Forelimb muscle (tissue), 1 donor: ENCODE measurements around the gene MAGEA8. TPM values are rescaled to one million over a fixed set of nuclear protein-coding genes. Genes with fewer than 3 reads are reported as not detected.
"Not testable (repeated sequence)": the region's sequence is repeated elsewhere in the genome, so short reads cannot be mapped to it uniquely, and the experiment has no call there.

Experiments used
- DNase-seq: peaks from one replicate; pipeline ENCODE4 v3.0.0-alpha.2; 2013; ENCODE audit warnings: low read depth
- polyA plus RNA-seq: library from polyadenylated mRNA; unstranded; fragments of 120-200 nt; gene quantifications from one replicate; pipeline ENCODE4 v1.2.1, GENCODE V29; 2013; ENCODE audit not compliant: insufficient read length

Gene MAGEA8, protein sequence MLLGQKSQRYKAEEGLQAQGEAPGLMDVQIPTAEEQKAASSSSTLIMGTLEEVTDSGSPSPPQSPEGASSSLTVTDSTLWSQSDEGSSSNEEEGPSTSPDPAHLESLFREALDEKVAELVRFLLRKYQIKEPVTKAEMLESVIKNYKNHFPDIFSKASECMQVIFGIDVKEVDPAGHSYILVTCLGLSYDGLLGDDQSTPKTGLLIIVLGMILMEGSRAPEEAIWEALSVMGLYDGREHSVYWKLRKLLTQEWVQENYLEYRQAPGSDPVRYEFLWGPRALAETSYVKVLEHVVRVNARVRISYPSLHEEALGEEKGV
- 0.25 TPM for polyA plus RNA-seq

- DNase-seq: no peak
Observed at GRCh38 chrX:149881081-149881711, at the start of gene MAGEA8. Gene MAGEA8 (plus strand): TSS chrX:149881183. CDS start chrX:149884273, 3,090 bp downstream.

- DNase-seq: no peak
Observed at GRCh38 chrX:149831473-149831872, 49.5 kb upstream of the MAGEA8 start.

DNA sequence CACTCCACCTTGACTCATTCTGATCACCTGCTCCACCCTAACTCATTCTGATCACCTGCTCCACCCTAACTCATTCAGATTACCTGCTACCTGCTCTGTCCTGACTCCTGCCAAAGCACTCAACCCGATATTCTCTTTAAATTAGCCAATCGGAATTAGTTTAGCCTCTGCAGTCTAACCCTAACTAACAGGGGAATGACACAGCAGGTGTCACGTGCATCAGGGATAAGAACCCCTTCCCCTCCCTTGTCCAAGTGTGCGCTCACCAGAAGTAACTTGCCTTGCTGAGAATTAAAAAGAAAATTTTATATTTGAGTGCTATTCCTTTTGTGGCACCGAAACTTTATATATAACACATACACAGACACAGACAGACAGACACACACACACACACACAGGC, 44.3 kb upstream of the MAGEA8 start:
- not testable (repeated sequence) for DNase-seq

GRCh38 chrX:149837167-149837566, 43.8 kb upstream of the MAGEA8 start:
- DNase-seq: no peak

GRCh38 chrX:149837639-149838038, 43.3 kb upstream of the MAGEA8 start:
- DNase-seq: no peak

- no peak for DNase-seq
Observed at GRCh38 chrX:149841929-149842328, 39.1 kb upstream of the MAGEA8 start.

GRCh38 chrX:149845385-149845784, 35.6 kb upstream of the MAGEA8 start:
- DNase-seq: no peak

- DNase-seq: no peak
Observed at GRCh38 chrX:149846789-149847188, 34.2 kb upstream of the MAGEA8 start.

GRCh38 chrX:149848855-149849254, 32.1 kb upstream of the MAGEA8 start:
- DNase-seq: no peak

GRCh38 chrX:149849787-149850186, 31.2 kb upstream of the MAGEA8 start:
- DNase-seq: no peak

GRCh38 chrX:149851864-149852263, 29.1 kb upstream of the MAGEA8 start:
- DNase-seq: no peak

- no peak for DNase-seq
Observed at GRCh38 chrX:149853925-149854324, 27.1 kb upstream of the MAGEA8 start.

DNA sequence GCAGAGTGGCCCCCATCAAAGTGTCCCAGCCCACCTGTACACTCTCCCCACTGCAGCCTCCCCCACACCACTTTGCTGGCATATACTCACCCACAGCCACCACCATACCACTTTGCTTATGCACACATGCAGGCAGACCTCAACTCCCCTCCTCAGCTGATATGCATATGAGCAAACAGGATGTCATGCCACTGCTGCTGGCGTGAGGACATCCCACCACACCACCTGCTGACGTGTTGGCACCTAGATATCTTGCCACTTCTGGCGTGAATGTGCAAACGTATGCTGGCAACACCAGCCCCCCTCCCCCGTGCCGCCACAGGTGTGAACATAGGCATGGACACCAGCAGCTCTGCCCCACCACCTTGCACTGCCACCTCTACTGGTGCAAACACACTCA, 22.4 kb upstream of the MAGEA8 start:
- DNase-seq: no peak

DNA sequence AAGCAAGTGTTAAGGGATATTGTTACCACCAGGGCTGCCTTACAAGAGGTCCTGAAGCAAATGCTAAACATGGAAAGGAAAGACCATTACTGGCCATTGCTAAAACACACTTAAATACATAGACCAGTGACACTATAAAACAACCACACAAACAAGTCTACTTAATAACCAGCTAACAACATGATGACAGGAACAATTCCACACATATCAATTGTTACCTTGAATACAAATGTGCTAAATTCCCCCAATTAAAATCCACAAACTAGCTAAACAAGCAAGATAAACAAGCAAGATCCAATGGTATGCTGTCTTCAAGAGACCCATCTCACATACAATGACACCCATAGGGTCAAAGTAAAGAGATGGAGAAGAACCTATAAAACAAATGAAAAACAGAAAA, 20.5 kb upstream of the MAGEA8 start:
- DNase-seq: no peak

DNA sequence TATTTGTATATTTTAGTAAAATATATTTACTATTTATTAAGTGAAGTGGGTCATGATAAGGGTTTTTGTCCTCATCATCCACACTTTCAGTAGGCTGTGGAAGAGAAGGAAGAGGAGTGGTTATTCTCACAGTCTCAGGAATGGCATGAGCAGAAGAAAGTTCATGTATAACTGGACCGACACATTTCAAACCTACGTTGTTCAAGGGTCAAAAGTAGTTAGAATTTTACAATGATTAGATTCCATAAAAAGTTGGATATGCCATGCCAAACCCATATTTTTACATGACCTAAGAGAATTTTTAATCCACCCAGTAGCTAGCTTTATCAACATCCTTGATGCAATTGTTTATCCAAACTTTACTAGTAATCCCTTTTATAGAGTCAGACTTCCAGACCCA, 15.6 kb upstream of the MAGEA8 start:
- no peak for DNase-seq

- DNase-seq: no peak
Observed at GRCh38 chrX:149867488-149867887, 13.5 kb upstream of the MAGEA8 start.

GRCh38 chrX:149870840-149871239, 10.1 kb upstream of the MAGEA8 start:
- DNase-seq: no peak

DNA sequence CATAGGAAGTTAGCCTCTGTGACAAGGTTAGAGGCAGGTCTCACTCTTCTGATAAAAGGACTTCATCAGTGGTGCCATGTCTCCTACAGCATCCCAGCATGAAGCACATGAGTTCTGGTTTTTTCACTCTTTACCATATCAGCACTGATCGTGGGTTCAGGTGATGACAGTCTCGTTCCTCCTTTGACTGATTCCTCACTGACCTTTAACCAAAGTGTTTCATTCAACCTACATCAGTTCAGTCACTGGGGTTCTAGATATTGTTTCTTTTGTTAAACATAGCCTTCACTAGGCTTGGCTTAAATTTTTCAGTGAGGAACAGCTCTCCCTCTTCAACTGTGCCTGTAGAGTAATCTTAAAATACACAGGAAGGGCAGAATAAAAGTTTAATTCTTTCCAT, 9.6 kb upstream of the MAGEA8 start:
- DNase-seq: no peak

GRCh38 chrX:149871940-149872339, 9.0 kb upstream of the MAGEA8 start:
- no peak for DNase-seq

GRCh38 chrX:149877157-149877556, 3.8 kb upstream of the MAGEA8 start:
- no peak for DNase-seq

GRCh38 chrX:149877636-149878035, 3.3 kb upstream of the MAGEA8 start:
- no peak for DNase-seq

DNA sequence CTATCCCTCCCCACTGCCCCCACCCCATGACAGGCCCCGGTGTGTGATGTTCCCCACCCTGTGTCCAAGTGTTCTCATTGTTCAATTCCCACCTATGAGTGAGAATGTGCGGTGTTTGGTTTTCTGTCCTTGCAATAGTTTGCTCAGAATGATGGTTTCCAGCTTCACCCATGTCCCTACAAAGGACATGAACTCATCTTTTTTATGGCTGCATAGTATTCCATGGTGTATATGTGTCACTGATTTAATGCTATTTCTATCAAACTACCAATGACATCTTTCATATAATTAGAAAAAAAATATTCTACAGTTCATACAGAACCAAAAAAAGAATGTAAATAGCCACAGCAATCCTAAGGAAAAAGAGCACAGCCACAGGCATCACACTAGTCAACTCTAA, 9.8 kb downstream of the MAGEA8 start:
- not testable (repeated sequence) for DNase-seq

GRCh38 chrX:149898554-149898953, 17.6 kb downstream of the MAGEA8 start:
- no peak for DNase-seq
